CD4-positive, CD25-positive, alpha-beta regulatory T cell (primary cell): ENCODE measurements around the gene GINS3. TPM values are rescaled to one million over a fixed set of nuclear protein-coding genes. Genes with fewer than 3 reads are reported as not detected.

ENCODE experiments used
- ATAC-seq, 2 donors: fragments of 150-1000 bp; cut with Tn5 transposase; one replicate each; pipeline ENCODE4 v1.10.0; 2021; ENCODE audit warnings: low read depth in 2 of 2, moderate number of reproducible peaks in 2 of 2, moderate library complexity in 1 of 2
- DNase-seq, 3 donors: peaks; one replicate each; pipeline versions ENCODE4 v3.0.0 to v3.0.0-alpha.2; 2012 to 2022; ENCODE audit warnings: mixed read lengths in 1 of 3
- H3K27ac ChIP-seq: one replicate; pipeline ENCODE4 v1.7.0; 2013; ENCODE audit warnings: mild to moderate bottlenecking, low read length; ENCODE audit not compliant: insufficient read depth, poor library complexity, severe bottlenecking
- H3K27me3 ChIP-seq: one replicate; pipeline ENCODE4 v1.7.0; 2013; ENCODE audit warnings: low read length; ENCODE audit not compliant: control insufficient read depth, insufficient read depth
- H3K36me3 ChIP-seq: one replicate; pipeline ENCODE4 v1.7.0; 2013; ENCODE audit warnings: mild to moderate bottlenecking, low read length, moderate library complexity; ENCODE audit not compliant: control insufficient read depth, insufficient read depth
- H3K4me1 ChIP-seq: 2 replicates; pipeline ENCODE4 v1.7.0; 2013; ENCODE audit warnings: mild to moderate bottlenecking, low read length; ENCODE audit not compliant: insufficient read depth, control insufficient read depth, poor library complexity, severe bottlenecking
- H3K4me3 ChIP-seq: one replicate; pipeline ENCODE4 v1.7.0; 2013; ENCODE audit warnings: low read depth, mild to moderate bottlenecking, low read length, moderate library complexity
- H3K9me3 ChIP-seq, 2 experiments: 1 replicate in 1 of 2; 2 replicates in 1 of 2; pipeline ENCODE4 v1.7.0; 2013; ENCODE audit warnings: low read length in 2 of 2, mild to moderate bottlenecking in 1 of 2, moderate library complexity in 1 of 2; ENCODE audit not compliant: control insufficient read depth in 2 of 2
- H3K27ac Mint-ChIP-seq, 3 donors: one replicate each; pipeline ENCODE4 v1.8.0; 2020 to 2022; ENCODE audit warnings: mild to moderate bottlenecking in 3 of 3, mixed read lengths in 3 of 3, moderate library complexity in 2 of 3
- H3K27me3 Mint-ChIP-seq: one replicate; pipeline ENCODE4 v1.8.0; 2022; ENCODE audit warnings: mild to moderate bottlenecking, mixed read lengths
- H3K36me3 Mint-ChIP-seq: one replicate; pipeline ENCODE4 v1.8.0; 2020; ENCODE audit warnings: mixed read lengths
- H3K4me1 Mint-ChIP-seq, 4 donors: one replicate each; pipeline ENCODE4 v1.8.0; 2020 to 2022; ENCODE audit warnings: mixed read lengths in 4 of 4, mild to moderate bottlenecking in 1 of 4
- H3K4me3 Mint-ChIP-seq, 4 donors: one replicate each; pipeline ENCODE4 v1.8.0; 2020 to 2022; ENCODE audit warnings: mild to moderate bottlenecking in 4 of 4, mixed read lengths in 4 of 4, moderate library complexity in 3 of 4
- H3K9me3 Mint-ChIP-seq, 7 donors: one replicate each; pipeline ENCODE4 v1.8.0; 2020 to 2022; ENCODE audit warnings: mixed read lengths in 7 of 7, mild to moderate bottlenecking in 3 of 7, moderate library complexity in 2 of 7
- polyA plus RNA-seq, 4 donors: library from polyadenylated mRNA; unstranded; fragments of 300-500 nt; fragmentation: Illumina TruSeq; gene quantifications; one replicate each; pipeline ENCODE4 v1.2.3, GENCODE V29; 2021
- total RNA-seq: library from RNA; stranded (reverse); gene quantifications from one replicate; pipeline ENCODE4 v1.2.3, GENCODE V29; 2022

Gene GINS3
- total and polyA plus RNA-seq, 5 donors from 2014 or later: 0.86 to 3.1 (median 2.5) TPM

DNA sequence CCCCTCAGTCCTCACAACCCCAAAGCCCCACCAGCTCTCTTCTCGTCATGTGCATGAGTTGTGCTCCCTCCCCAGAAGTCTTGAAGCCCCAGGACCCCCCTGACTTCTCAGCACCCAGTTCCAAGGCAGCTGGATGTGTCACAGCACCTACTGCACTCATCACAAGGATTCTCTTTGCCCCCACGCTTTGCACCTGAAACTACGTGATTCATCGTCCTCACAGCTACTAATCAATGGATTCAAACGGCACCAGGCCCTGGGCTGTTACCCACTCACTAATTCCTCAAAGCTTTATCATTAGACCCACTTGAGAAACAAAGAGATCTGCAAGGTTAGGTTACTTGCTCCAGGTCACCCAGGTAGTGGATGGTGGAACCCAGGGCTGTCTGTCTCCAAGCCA is 62.6 kb downstream of the GINS3 start:
- no peaks in the 10 kb centered on the region for H3K4me1 Mint-ChIP-seq
- no peaks in the 10 kb centered on the region for H3K4me1 ChIP-seq

More for the DNA sequence above, 62.6 kb downstream of the GINS3 start:
- no peak for DNase-seq
- H3K27ac Mint-ChIP-seq: no peak overlapping the region
- no peaks in the 10 kb centered on the region for H3K36me3 Mint-ChIP-seq
- Histone ChIP-seq H3K27me3 (peaks cover 2% of the 10 kb centered on the region), H3K4me3 (no peak overlapping the region), H3K9me3 (no peaks in the 10 kb centered on the region), H3K36me3 (no peaks in the 10 kb centered on the region), H3K27ac (no peak overlapping the region)
- H3K27me3 Mint-ChIP-seq: peaks cover 29% of the 10 kb centered on the region
- H3K4me3 Mint-ChIP-seq: no peak overlapping the region
- no peak for ATAC-seq
- no peaks in the 10 kb centered on the region for H3K9me3 Mint-ChIP-seq

Other genes with a start within 250 kb of the GINS3 start
- 57.3 TPM for gene CSNK2A2, start 194.4 kb upstream of the GINS3 start, total RNA-seq
- gene CSNK2A2, start 194.4 kb upstream of the GINS3 start, polyA plus RNA-seq: 10 to 100 TPM in 2 of 4 donors, 1 to 10 TPM in 2; 7.9 to 11.6 (median 9.6) TPM
- not detected for gene PRSS54, start 97.4 kb upstream of the GINS3 start, total RNA-seq
- gene PRSS54, start 97.4 kb upstream of the GINS3 start, polyA plus RNA-seq: not detected
- gene NDRG4, start 107.7 kb downstream of the GINS3 start, total RNA-seq: 0.52 TPM
- under 1 TPM in 2 of 4 donors, not detected in 2; 0.15 to 0.40 TPM for gene NDRG4, start 107.7 kb downstream of the GINS3 start, polyA plus RNA-seq
- 17.5 TPM for gene SETD6, start 123.0 kb downstream of the GINS3 start, total RNA-seq
- 10 to 100 TPM in 1 of 4 donors, 1 to 10 TPM in 3; 6.3 to 11.5 (median 8.4) TPM for gene SETD6, start 123.0 kb downstream of the GINS3 start, polyA plus RNA-seq
- gene CNOT1, start 237.4 kb downstream of the GINS3 start, total RNA-seq: 252 TPM
- 10 to 100 TPM; 78.7 to 93.7 (median 83.1) TPM for gene CNOT1, start 237.4 kb downstream of the GINS3 start, polyA plus RNA-seq